SK-N-SH treated with all-trans-retinoic acid at 6 μM for 48 hours (cell line): Measurements from ENCODE around the gene PAK4.

Source experiments
- ATAC-seq: fragments of 200-7000 bp; cut with Tn5 transposase; 3 replicates; pipeline ENCODE4 v1.9.1; 2020; ENCODE audit warnings: mild to moderate bottlenecking, moderate library complexity
- ARNTL ChIP-seq: fragments of 450-650 bp; formaldehyde crosslinking; IDR thresholded peaks from 2 replicates; pipeline ENCODE4 v1.5.0; 2020; ENCODE audit warnings: low read depth, mild to moderate bottlenecking, moderate library complexity, borderline replicate concordance
- BACH2 ChIP-seq: fragments of 250-450 bp; sonication (Bioruptor Pico); IDR thresholded peaks from 2 replicates; pipeline ENCODE4 v1.9.0; 2021; ENCODE audit warnings: mild to moderate bottlenecking, borderline replicate concordance
- ESRRG ChIP-seq: fragments of 250-450 bp; sonication (Bioruptor Pico); IDR thresholded peaks from 2 replicates; pipeline ENCODE4 v1.6.1; 2021; ENCODE audit warnings: mild to moderate bottlenecking
- GLIS3 ChIP-seq: fragments of 250-450 bp; sonication (Bioruptor Pico); IDR thresholded peaks from 2 replicates; pipeline ENCODE4 v1.5.0; 2020; ENCODE audit warnings: mild to moderate bottlenecking, moderate library complexity
- ISL1 ChIP-seq: fragments of 250-450 bp; sonication (Bioruptor Pico); IDR thresholded peaks from 2 replicates; pipeline ENCODE4 v2.1.2; 2022; ENCODE audit warnings: mild to moderate bottlenecking, moderate library complexity
- OSR1 ChIP-seq: fragments of 250-450 bp; sonication (Bioruptor Pico); IDR thresholded peaks from 2 replicates; pipeline ENCODE4 v1.8.0; 2022; ENCODE audit warnings: moderate library complexity, mild to moderate bottlenecking, inconsistent platforms
- PPARA ChIP-seq: fragments of 250-450 bp; sonication (Bioruptor Pico); IDR thresholded peaks from 2 replicates; pipeline ENCODE4 v1.5.0; 2020; ENCODE audit warnings: mild to moderate bottlenecking, borderline replicate concordance
- RARB ChIP-seq: fragments of 250-450 bp; sonication (Bioruptor Pico); IDR thresholded peaks from 2 replicates; pipeline ENCODE4 v1.8.0; 2021; ENCODE audit warnings: mild to moderate bottlenecking, moderate library complexity
- SNAI2 ChIP-seq: fragments of 250-450 bp; sonication (Bioruptor Pico); IDR thresholded peaks from 2 replicates; pipeline ENCODE4 v1.5.0; 2020; ENCODE audit warnings: mild to moderate bottlenecking, moderate library complexity
- TCF4 ChIP-seq: fragments of 250-450 bp; sonication (Bioruptor Pico); IDR thresholded peaks from 2 replicates; pipeline ENCODE4 v1.8.0; 2021; ENCODE audit warnings: mild to moderate bottlenecking, moderate library complexity, borderline replicate concordance
- TOX ChIP-seq: fragments of 250-450 bp; sonication (Bioruptor Pico); IDR thresholded peaks from 2 replicates; pipeline ENCODE4 v1.8.0; 2021; ENCODE audit warnings: mild to moderate bottlenecking, moderate library complexity, borderline replicate concordance
- ZFP3 ChIP-seq: fragments of 250-450 bp; sonication (Bioruptor Pico); IDR thresholded peaks from 2 replicates; pipeline ENCODE4 v1.5.0; 2020; ENCODE audit warnings: mild to moderate bottlenecking, moderate library complexity
- ZFP30 ChIP-seq: fragments of 450-650 bp; formaldehyde crosslinking; IDR thresholded peaks from 2 replicates; pipeline ENCODE4 v1.5.0; 2022; ENCODE audit warnings: mild to moderate bottlenecking, moderate library complexity
- ZNF565 ChIP-seq: fragments of 450-650 bp; formaldehyde crosslinking; conservative IDR thresholded peaks from 2 replicates; pipeline ENCODE4 v1.5.0; 2020; ENCODE audit warnings: low read depth, mild to moderate bottlenecking, moderate library complexity
- ZNF70 ChIP-seq: fragments of 450-650 bp; formaldehyde crosslinking; IDR thresholded peaks from 2 replicates; pipeline ENCODE4 v1.5.0; 2020; ENCODE audit warnings: mild to moderate bottlenecking, moderate library complexity
- ZNF8 ChIP-seq: fragments of 450-650 bp; formaldehyde crosslinking; IDR thresholded peaks from 2 replicates; pipeline ENCODE4 v1.5.0; 2020; ENCODE audit warnings: mild to moderate bottlenecking, moderate library complexity
- TF ChIP-seq, protein P1 (sequence below): fragments of 250-450 bp; sonication (Bioruptor Pico); IDR thresholded peaks from 2 replicates; pipeline ENCODE4 v1.5.1; 2020; ENCODE audit warnings: low read depth, mild to moderate bottlenecking, moderate library complexity
- TF ChIP-seq, protein P2 (sequence below): fragments of 250-450 bp; sonication (Bioruptor Pico); IDR thresholded peaks from 2 replicates; pipeline ENCODE4 v1.8.0; 2020; ENCODE audit warnings: mild to moderate bottlenecking, moderate library complexity, borderline replicate concordance
- TF ChIP-seq, protein P3 (sequence below): fragments of 250-450 bp; sonication (Bioruptor Pico); IDR thresholded peaks from 2 replicates; pipeline ENCODE4 v1.5.1; 2021; ENCODE audit warnings: mild to moderate bottlenecking, moderate library complexity
- TF ChIP-seq, protein P4 (sequence below): fragments of 250-450 bp; sonication (Bioruptor Pico); IDR thresholded peaks from 2 replicates; pipeline ENCODE4 v1.8.0; 2021; ENCODE audit warnings: low read depth, mild to moderate bottlenecking, moderate library complexity, borderline replicate concordance
- TF ChIP-seq, protein P5 (sequence below): fragments of 250-450 bp; sonication (Bioruptor Pico); IDR thresholded peaks from 2 replicates; pipeline ENCODE4 v1.5.0; 2020; ENCODE audit warnings: mild to moderate bottlenecking, moderate library complexity

The PAK4 gene

DNA sequence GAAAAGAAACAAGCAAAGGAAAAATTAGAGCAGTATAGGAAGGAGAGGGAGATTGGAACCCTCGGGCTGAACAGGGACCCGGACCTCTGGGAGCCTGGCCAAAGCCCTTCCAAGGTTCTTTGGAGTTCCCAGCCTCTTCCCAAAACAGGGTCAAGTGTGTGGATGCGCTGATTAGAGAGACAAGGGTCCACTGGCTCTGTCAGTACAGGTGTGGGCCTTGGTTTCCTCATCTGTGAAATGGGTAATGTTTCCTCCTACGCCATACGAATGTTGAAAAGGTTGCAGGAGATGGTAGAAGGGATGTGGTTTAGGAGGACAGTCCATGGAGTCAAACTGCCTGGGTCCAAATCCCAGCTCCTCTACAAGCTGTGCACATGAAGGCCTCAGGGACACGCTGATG, 80.5 kb downstream of the PAK4 start:
- no peak for ATAC-seq
- TF ChIP-seq ESRRG (no peak), GLIS3 (CRISPR knock-in tag) (no peak), TOX (CRISPR knock-in tag) (no peak), BACH2 (CRISPR knock-in tag) (no peak), ZFP3 (CRISPR knock-in tag) (no peak), ZFP30 (CRISPR knock-in tag) (no peak), PPARA (CRISPR knock-in tag) (no peak), ZNF8 (no peak)
- TF ChIP-seq, protein P1, sequence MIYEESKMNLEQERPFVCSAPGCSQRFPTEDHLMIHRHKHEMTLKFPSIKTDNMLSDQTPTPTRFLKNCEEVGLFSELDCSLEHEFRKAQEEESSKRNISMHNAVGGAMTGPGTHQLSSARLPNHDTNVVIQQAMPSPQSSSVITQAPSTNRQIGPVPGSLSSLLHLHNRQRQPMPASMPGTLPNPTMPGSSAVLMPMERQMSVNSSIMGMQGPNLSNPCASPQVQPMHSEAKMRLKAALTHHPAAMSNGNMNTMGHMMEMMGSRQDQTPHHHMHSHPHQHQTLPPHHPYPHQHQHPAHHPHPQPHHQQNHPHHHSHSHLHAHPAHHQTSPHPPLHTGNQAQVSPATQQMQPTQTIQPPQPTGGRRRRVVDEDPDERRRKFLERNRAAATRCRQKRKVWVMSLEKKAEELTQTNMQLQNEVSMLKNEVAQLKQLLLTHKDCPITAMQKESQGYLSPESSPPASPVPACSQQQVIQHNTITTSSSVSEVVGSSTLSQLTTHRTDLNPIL (CRISPR knock-in tag), result no peak
- TF ChIP-seq, protein P2, sequence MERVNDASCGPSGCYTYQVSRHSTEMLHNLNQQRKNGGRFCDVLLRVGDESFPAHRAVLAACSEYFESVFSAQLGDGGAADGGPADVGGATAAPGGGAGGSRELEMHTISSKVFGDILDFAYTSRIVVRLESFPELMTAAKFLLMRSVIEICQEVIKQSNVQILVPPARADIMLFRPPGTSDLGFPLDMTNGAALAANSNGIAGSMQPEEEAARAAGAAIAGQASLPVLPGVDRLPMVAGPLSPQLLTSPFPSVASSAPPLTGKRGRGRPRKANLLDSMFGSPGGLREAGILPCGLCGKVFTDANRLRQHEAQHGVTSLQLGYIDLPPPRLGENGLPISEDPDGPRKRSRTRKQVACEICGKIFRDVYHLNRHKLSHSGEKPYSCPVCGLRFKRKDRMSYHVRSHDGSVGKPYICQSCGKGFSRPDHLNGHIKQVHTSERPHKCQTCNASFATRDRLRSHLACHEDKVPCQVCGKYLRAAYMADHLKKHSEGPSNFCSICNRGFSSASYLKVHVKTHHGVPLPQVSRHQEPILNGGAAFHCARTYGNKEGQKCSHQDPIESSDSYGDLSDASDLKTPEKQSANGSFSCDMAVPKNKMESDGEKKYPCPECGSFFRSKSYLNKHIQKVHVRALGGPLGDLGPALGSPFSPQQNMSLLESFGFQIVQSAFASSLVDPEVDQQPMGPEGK (CRISPR knock-in tag), result no peak

DNA sequence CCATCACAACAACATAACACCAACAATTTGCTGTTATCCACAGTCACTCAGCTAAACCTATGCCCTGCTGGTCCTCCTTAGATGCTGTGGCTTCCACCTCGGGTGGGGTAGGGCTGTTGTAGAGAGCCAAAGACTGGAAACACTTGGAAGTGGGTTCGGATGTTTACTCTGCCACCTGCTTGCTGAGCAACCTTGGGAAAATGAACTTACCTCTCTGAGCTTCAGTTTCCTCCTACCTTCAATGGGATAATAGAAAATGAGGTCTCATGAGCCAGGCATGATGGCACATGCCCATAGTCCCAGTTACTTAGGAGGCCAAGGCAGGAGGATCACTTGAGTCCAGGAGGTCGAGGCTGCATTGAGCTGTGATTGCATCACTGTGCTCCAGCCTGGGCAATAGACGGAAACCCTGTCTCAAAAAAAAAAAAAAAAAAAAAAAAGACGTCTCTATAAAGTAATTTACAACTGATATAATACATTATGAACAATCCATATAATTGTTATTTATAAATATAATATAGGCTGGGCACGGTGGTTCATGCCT, 81.8 kb downstream of the PAK4 start:
- no peak for ATAC-seq
- TF ChIP-seq TOX (CRISPR knock-in tag) (no peak), OSR1 (no peak), ARNTL (no peak), PPARA (CRISPR knock-in tag) (no peak), TCF4 (CRISPR knock-in tag) (no peak)
- TF ChIP-seq, protein P1 (CRISPR knock-in tag), result no peak

DNA sequence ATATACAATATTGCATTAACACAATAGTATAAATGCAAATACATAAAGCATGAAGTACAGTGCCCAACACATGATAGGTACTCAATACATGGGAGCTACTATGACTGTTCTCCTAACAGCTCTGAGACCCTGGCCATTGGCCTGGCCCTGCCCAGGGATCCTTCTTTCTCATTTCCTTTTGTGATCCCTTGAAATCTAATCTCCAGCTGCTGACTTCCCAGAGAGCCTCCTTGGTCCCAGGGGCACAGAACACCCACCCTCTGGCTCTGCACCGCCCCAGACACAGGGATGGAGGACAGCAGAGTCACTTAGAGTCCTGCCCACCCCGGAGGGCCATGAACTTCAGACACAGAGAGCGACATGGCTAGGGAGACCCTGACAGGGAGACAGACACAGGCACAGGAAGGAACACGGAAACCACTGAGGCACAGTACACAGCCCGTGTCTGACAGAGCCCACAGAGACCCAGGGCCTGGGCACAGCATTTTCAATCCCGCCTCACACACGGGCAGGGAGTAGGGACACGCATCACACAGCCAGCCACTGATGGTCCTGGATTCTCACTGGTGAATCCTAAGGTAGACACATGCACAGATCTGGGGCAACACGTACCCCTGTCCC, 82.7 kb downstream of the PAK4 start:
- no peak for ATAC-seq
- TF ChIP-seq RARB (no peak), ZFP30 (CRISPR knock-in tag) (no peak), ZNF565 (CRISPR knock-in tag) (no peak), SNAI2 (CRISPR knock-in tag) (no peak), ESRRG (no peak), GLIS3 (CRISPR knock-in tag) (no peak), ISL1 (CRISPR knock-in tag) (no peak), ZFP3 (CRISPR knock-in tag) (no peak), ZNF70 (CRISPR knock-in tag) (no peak), TCF4 (CRISPR knock-in tag) (no peak), TOX (CRISPR knock-in tag) (no peak)
- TF ChIP-seq, protein P1 (CRISPR knock-in tag), result no peak
- TF ChIP-seq, protein P3, sequence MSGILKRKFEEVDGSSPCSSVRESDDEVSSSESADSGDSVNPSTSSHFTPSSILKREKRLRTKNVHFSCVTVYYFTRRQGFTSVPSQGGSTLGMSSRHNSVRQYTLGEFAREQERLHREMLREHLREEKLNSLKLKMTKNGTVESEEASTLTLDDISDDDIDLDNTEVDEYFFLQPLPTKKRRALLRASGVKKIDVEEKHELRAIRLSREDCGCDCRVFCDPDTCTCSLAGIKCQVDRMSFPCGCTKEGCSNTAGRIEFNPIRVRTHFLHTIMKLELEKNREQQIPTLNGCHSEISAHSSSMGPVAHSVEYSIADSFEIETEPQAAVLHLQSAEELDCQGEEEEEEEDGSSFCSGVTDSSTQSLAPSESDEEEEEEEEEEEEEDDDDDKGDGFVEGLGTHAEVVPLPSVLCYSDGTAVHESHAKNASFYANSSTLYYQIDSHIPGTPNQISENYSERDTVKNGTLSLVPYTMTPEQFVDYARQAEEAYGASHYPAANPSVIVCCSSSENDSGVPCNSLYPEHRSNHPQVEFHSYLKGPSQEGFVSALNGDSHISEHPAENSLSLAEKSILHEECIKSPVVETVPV (CRISPR knock-in tag), result no peak
- TF ChIP-seq, protein P4, sequence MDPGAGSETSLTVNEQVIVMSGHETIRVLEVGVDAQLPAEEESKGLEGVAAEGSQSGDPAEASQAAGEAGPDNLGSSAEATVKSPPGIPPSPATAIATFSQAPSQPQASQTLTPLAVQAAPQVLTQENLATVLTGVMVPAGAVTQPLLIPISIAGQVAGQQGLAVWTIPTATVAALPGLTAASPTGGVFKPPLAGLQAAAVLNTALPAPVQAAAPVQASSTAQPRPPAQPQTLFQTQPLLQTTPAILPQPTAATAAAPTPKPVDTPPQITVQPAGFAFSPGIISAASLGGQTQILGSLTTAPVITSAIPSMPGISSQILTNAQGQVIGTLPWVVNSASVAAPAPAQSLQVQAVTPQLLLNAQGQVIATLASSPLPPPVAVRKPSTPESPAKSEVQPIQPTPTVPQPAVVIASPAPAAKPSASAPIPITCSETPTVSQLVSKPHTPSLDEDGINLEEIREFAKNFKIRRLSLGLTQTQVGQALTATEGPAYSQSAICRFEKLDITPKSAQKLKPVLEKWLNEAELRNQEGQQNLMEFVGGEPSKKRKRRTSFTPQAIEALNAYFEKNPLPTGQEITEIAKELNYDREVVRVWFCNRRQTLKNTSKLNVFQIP (CRISPR knock-in tag), result no peak
- TF ChIP-seq, protein P5, sequence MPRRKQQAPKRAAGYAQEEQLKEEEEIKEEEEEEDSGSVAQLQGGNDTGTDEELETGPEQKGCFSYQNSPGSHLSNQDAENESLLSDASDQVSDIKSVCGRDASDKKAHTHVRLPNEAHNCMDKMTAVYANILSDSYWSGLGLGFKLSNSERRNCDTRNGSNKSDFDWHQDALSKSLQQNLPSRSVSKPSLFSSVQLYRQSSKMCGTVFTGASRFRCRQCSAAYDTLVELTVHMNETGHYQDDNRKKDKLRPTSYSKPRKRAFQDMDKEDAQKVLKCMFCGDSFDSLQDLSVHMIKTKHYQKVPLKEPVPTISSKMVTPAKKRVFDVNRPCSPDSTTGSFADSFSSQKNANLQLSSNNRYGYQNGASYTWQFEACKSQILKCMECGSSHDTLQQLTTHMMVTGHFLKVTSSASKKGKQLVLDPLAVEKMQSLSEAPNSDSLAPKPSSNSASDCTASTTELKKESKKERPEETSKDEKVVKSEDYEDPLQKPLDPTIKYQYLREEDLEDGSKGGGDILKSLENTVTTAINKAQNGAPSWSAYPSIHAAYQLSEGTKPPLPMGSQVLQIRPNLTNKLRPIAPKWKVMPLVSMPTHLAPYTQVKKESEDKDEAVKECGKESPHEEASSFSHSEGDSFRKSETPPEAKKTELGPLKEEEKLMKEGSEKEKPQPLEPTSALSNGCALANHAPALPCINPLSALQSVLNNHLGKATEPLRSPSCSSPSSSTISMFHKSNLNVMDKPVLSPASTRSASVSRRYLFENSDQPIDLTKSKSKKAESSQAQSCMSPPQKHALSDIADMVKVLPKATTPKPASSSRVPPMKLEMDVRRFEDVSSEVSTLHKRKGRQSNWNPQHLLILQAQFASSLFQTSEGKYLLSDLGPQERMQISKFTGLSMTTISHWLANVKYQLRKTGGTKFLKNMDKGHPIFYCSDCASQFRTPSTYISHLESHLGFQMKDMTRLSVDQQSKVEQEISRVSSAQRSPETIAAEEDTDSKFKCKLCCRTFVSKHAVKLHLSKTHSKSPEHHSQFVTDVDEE (CRISPR knock-in tag), result no peak
- TF ChIP-seq, protein P2 (CRISPR knock-in tag), result no peak
- TF ChIP-seq, all 23 proteins: peak for 0
